Measurements from ENCODE around the gene KIAA1958. TPM values are rescaled to one million over a fixed set of nuclear protein-coding genes. Genes with fewer than 3 reads are reported as not detected.
"Not testable (repeated sequence)": the region's sequence is repeated elsewhere in the genome, so short reads cannot be mapped to it uniquely, and the experiment has no call there.

Gene KIAA1958
- total RNA-seq, 4 donors from 2014 or later = 4.6 to 22.0 (median 9.2) TPM

- intact Hi-C loops (cut with DNase I; ENCODE audit: low total_unique reads) = no loop called here
- H3K9me3 ChIP-seq = no peaks in the 10 kb centered on the region
- H3K4me1 ChIP-seq = no peaks in the 10 kb centered on the region
- no peak for DNase-seq
- no peaks in the 10 kb centered on the region for H3K27me3 ChIP-seq
- no peaks in the 10 kb centered on the region for H3K36me3 ChIP-seq
- no peak overlapping the region for H3K27ac ChIP-seq
- H3K4me3 ChIP-seq = no peak overlapping the region
- peak in 2 of 4 experiments; percentile 18 to 23 for TF ChIP-seq CTCF (IDR thresholded peaks at IDR 0.05)
- no peak for TF ChIP-seq POLR2A (IDR thresholded peaks at IDR 0.05)
Measured at GRCh38 chr9:112665347-112665746, 178.7 kb downstream of the KIAA1958 start.

GRCh38 chr9:112669326-112669725 is 182.7 kb downstream of the KIAA1958 start:
- no peak for TF ChIP-seq POLR2A (IDR thresholded peaks at IDR 0.05)
- Histone ChIP-seq H3K36me3 (no peaks in the 10 kb centered on the region), H3K27me3 (no peaks in the 10 kb centered on the region), H3K4me3 (no peak overlapping the region), H3K27ac (no peak overlapping the region), H3K4me1 (no peaks in the 10 kb centered on the region), H3K9me3 (no peaks in the 10 kb centered on the region)
- intact Hi-C loops (cut with DNase I; ENCODE audit: low total_unique reads) = no loop called here
- no peak for DNase-seq

- Histone ChIP-seq H3K9me3 (no peaks in the 10 kb centered on the region), H3K36me3 (no peaks in the 10 kb centered on the region), H3K27ac (no peak overlapping the region), H3K4me1 (no peaks in the 10 kb centered on the region), H3K27me3 (no peaks in the 10 kb centered on the region), H3K4me3 (no peak overlapping the region)
- TF ChIP-seq POLR2A (IDR thresholded peaks at IDR 0.05) = no peak
- no peak for TF ChIP-seq CTCF (IDR thresholded peaks at IDR 0.05)
- intact Hi-C loops (cut with DNase I; ENCODE audit: low total_unique reads) = no loop called here
- DNase-seq = no peak
Measured at GRCh38 chr9:112670991-112671625, 184.5 kb downstream of the KIAA1958 start.

DNA sequence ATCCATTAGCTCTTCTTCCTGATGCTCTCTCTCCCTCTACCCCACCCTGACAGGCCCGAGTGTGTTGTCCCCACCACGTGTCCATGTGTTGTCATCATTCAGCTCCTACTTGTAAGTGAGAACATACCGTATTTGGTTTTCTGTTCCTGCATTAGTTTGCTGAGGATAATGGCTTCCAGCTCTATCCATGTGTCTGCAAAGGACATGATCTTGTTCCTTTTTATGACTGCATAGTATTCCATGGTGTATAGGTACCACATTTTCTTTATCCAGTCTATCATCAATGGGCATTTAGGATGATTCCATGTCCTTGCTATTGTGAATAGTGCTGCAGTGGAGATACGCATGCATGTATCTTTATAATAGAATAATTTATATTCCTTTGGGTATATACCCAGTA is 186.6 kb downstream of the KIAA1958 start:
- intact Hi-C loops (cut with DNase I; ENCODE audit: low total_unique reads); H3K4me3 ChIP-seq; H3K4me1 ChIP-seq; H3K36me3 ChIP-seq; DNase-seq; H3K27ac ChIP-seq; H3K27me3 ChIP-seq: not testable (repeated sequence)
- peaks cover 0 to 10% of the 10 kb centered on the region in 2 donors for H3K9me3 ChIP-seq

- Histone ChIP-seq H3K27me3 (no peaks in the 10 kb centered on the region), H3K36me3 (no peaks in the 10 kb centered on the region), H3K4me3 (no peak overlapping the region), H3K4me1 (no peaks in the 10 kb centered on the region), H3K9me3 (peaks cover 0 to 10% of the 10 kb centered on the region in 2 donors), H3K27ac (no peak overlapping the region)
- TF ChIP-seq POLR2A (IDR thresholded peaks at IDR 0.05) (no peak), CTCF (IDR thresholded peaks at IDR 0.05) (no peak)
- intact Hi-C loops (cut with DNase I; ENCODE audit: low total_unique reads) = no loop called here
- DNase-seq = no peak
Measured at GRCh38 chr9:112677040-112677439, 190.4 kb downstream of the KIAA1958 start.

- Histone ChIP-seq H3K27ac (no peak overlapping the region), H3K4me3 (no peak overlapping the region), H3K27me3 (no peaks in the 10 kb centered on the region), H3K9me3 (peaks cover 0 to 10% of the 10 kb centered on the region in 2 donors), H3K36me3 (no peaks in the 10 kb centered on the region), H3K4me1 (no peaks in the 10 kb centered on the region)
- intact Hi-C loops (cut with DNase I; ENCODE audit: low total_unique reads) = no loop called here
- TF ChIP-seq CTCF (IDR thresholded peaks at IDR 0.05) = no peak
- no peak for DNase-seq
Measured at GRCh38 chr9:112680731-112681402, 194.2 kb downstream of the KIAA1958 start.
